LNCAP (cell line): ENCODE measurements around the gene CHRNA1.
A peak's percentile ranks its signal among the peaks of the same experiment; 100 is the strongest.

Experiments
- TF ChIP-seq, protein P1 (sequence below): fragments of 450-650 bp; IDR thresholded peaks from 2 replicates; pipeline ENCODE4 v1.5.1; 2017; ENCODE audit warnings: mild to moderate bottlenecking

CHRNA1 gene

DNA sequence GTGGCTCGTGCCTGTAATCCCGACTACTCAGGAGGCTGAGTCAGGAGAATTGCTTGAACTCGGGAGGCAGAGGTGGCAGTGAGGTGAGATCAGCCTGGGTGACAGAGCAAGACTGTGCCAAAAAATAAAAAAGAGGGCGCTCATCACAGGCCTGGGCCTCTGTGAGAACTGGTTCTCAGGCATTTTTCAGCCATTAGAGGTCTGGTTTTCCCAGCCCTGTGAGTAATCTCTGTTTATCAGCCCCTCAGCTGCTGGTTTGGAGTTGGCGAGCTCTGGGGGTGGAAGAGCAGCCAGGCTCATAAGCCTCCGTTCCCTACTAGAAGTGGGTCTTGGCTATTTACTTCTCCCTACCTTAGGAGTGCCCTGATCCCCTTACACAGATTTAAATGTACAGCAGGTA lies 53.1 kb downstream of the CHRNA1 start:
- TF ChIP-seq, protein P1, sequence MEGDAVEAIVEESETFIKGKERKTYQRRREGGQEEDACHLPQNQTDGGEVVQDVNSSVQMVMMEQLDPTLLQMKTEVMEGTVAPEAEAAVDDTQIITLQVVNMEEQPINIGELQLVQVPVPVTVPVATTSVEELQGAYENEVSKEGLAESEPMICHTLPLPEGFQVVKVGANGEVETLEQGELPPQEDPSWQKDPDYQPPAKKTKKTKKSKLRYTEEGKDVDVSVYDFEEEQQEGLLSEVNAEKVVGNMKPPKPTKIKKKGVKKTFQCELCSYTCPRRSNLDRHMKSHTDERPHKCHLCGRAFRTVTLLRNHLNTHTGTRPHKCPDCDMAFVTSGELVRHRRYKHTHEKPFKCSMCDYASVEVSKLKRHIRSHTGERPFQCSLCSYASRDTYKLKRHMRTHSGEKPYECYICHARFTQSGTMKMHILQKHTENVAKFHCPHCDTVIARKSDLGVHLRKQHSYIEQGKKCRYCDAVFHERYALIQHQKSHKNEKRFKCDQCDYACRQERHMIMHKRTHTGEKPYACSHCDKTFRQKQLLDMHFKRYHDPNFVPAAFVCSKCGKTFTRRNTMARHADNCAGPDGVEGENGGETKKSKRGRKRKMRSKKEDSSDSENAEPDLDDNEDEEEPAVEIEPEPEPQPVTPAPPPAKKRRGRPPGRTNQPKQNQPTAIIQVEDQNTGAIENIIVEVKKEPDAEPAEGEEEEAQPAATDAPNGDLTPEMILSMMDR, result no peak

DNA sequence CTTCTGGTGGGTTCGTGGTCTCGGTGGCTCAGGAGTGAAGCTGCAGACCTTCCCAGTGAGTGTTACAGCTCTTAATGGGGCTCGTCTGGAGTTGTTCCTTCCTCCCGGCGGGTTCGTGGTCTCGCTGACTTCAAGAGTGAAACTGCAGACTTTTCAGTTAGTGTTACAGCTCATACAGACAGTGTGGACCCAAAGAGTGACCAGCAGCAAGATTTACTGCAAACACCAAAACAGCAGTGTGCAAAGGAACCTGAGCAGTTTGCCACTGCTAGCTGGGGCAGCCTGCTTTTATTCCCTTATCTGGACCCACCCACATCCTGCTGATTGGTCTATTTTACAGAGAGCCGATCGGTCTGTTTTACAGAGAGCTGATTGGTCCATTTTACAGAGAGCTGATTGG lies 55.6 kb downstream of the CHRNA1 start:
- TF ChIP-seq, protein P1, result no peak

DNA sequence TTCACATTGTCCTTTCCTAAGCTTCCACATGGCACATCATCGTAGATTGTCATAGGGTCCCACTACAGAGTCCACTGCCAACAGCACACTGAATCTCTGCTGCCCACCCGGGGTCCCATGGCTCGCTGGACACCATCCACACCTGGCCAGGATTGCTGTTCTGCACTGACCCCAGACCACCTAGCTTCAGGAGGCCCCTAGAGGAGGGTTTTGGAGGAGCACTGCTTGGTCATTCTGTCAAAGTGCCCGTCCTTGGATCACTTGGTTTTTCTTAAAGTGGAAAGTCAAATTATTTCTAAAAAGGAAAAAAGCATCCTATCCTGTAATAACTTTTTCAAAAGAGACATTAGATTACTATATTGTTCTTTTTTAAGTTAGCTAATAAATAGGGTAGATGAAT lies 59.0 kb downstream of the CHRNA1 start:
- TF ChIP-seq, protein P1, result no peak

DNA sequence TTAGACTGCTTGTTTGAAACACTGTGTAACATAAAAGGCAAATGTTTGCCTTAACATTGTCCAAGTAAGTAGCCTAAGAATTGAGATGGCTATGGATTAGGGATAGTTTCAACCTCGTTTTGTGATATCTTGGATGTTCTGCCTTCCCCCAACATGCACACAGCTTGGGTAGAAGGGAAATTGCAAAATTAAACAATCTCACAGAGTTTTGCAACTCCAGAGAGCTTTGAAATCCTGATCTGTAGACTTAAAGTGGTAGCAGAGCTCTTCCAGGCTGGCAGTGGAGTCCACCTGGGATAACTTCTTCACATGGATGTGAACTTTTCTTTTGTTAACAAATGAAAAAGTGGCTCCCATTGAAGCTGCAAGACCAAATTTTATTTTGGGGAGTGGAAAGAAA lies 59.6 kb downstream of the CHRNA1 start:
- TF ChIP-seq, protein P1, result no peak

DNA sequence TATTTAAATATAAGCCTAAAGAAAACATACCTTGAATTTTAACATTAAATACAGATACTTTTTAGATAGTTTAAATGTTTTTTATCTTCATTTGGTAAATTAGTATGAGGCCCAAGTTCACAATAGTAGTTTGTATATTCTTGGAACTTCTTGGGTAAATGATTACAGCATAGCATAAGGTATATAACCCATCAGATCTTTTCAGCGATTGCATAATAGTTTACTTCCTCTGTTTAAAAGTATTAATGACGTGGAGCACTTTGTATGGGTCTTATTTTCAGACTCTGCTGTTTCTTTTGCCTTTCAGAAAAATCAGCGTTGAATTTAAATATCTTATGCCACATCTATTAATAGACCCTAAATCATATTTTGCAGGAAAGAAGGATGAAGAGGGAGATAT lies 60.2 kb downstream of the CHRNA1 start:
- TF ChIP-seq, protein P1, result no peak

DNA sequence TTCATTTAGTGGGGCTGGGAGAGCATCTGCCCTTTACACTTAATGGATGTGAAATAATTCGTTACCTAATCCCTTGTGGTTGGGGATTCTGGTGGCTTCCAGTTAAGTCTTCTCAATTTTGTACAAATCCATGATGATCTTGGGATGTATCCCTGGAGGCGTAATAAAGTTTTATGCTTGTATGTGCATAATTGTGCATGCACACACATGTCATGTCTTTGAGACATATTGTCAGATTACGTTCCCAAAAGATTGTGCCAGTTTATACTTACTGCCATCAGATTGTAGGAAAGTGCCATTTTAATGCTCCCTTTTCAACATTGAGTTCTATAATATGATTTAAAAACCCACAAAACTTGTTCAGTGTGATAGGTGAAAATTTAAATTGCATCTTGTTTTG lies 60.8 kb downstream of the CHRNA1 start:
- TF ChIP-seq, protein P1, result no peak

DNA sequence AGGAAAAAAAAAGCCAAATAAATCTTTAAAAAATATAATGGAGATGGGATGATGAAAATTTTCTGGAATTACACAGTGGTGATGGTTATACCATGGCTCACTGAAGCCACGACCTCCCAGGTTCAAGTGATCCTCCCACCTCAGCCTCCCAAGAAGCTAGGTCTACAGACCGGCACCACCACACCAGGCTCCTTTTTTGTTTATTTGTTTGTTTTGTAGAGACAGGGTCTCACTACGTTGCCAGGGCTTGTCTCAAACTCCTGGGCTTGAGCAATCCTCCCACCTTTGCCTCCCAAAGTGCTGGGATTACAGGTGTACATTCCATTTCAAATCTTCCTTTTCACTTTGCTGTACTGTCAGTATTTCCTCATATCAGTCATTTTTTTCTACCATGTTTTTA lies 61.7 kb downstream of the CHRNA1 start:
- TF ChIP-seq, protein P1, result no peak

DNA sequence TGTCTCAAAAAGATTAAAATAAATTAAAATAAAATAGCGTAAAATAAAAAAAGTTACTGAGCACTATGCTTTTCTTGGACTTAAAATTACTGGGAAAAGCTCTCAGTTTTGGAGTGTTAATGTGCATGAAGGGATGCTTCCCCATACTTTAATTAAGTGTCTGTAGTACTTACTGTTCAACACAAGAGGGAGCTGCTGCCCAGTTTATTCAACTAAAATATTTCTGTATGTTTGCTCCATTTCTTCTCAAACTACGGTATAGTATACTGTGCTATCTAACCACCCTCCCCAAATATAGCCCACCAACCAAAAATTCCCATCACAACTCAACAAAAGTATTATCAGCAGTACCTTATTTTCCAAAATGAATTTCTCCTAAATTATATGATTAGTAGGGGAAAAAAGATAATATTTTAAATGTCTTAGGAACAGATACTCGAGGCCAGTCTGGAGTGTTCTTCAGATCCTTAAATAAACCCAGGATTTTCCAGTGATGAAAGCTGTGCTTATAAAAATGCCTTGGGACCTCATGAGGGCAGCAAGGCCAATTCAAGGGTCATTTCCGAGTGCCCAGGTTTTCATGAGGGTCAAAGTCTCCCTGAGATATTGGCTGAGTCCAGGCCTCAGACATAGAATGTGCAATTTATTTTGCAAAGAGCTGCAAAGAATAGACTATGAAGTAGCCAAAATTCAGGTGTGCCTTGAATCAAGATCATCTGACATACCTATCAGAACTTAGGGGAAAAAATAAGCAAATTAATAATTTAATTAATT lies 64.1 kb downstream of the CHRNA1 start:
- TF ChIP-seq, protein P1, result peak; percentile 66
